Lower lobe of right lung (tissue), 2 donors: ENCODE data around the gene GPR173. TPM values are rescaled to one million over a fixed set of nuclear protein-coding genes. Genes with fewer than 3 reads are reported as not detected.

Experiments used
- ATAC-seq, 2 donors: fragments of 200-7000 bp; cut with Tn5 transposase; one replicate each; pipeline ENCODE4 v1.9.1; 2020 to 2022; ENCODE audit warnings: mild to moderate bottlenecking in 2 of 2, moderate library complexity in 2 of 2
- DNase-seq: peaks from one replicate; pipeline ENCODE4 v3.0.0-alpha.2; 2020
- H3K27ac ChIP-seq: fragments of 200-600 bp; one replicate; pipeline ENCODE4 v1.8.0; 2022
- H3K27me3 ChIP-seq: fragments of 200-600 bp; one replicate; pipeline ENCODE4 v1.8.0; 2022; ENCODE audit warnings: low read depth
- H3K36me3 ChIP-seq: fragments of 200-600 bp; one replicate; pipeline ENCODE4 v1.8.0; 2022; ENCODE audit warnings: mild to moderate bottlenecking
- H3K4me1 ChIP-seq: fragments of 200-600 bp; one replicate; pipeline ENCODE4 v1.8.0; 2022
- H3K4me3 ChIP-seq: fragments of 200-600 bp; one replicate; pipeline ENCODE4 v1.8.0; 2022; ENCODE audit warnings: mild to moderate bottlenecking
- H3K9me3 ChIP-seq: fragments of 200-600 bp; one replicate; pipeline ENCODE4 v1.8.0; 2022
- intact Hi-C: fragments of 100-400 bp; cut with DNase I; formaldehyde crosslinking; loops from one replicate; pipeline ENCODE4 v1.11.0; 2022
- total RNA-seq: library from RNA; stranded (reverse); fragmentation: NEBNext Ultra II Directional; extraction: Animal tissue kit (Norgen Biotek cat#: 25700); gene quantifications from one replicate; pipeline ENCODE4 v1.2.1, GENCODE V29; 2021
- TF ChIP-seq, protein P1 (sequence below): fragments of 200-600 bp; IDR thresholded peaks from one replicate; pipeline ENCODE4 v1.8.0; 2022; ENCODE audit warnings: antibody characterized with exemption, mild to moderate bottlenecking
- donor health status: DM: no; HTN: yes; CAD: no; lungs with severe emphysema.

The GPR173 gene
- total RNA-seq, 1 donor from 2014 or later = 0.56 TPM

DNA sequence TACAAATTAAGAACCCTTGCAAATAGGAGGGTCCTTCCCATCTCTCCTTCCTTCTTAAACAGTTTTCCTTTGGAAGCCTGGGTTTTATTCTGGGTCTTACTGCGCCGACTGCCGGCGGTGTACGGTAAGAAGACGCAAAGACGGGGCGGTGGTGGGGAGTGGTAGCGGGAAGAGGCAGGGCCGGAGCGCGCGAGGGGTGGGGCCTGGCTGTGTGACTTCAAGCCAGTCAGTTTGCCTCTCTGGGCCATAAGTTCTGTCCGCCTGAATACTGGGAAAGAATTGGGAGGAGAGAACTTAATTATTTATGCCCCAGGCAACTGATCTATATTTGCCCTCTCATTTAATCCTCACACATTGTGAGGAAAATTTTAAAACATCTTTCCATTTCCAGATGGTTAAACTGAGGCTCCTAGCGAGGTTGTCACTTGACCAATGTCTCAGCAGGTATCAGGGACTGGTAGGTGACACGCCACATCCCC lies 44.6 kb downstream of the GPR173 start:
- Histone ChIP-seq H3K27ac (peak overlapping the region; percentile 93), H3K9me3 (no peaks in the 10 kb centered on the region), H3K4me1 (no peaks in the 10 kb centered on the region), H3K4me3 (peak overlapping the region; percentile 72), H3K27me3 (no peaks in the 10 kb centered on the region), H3K36me3 (no peaks in the 10 kb centered on the region)
- TF ChIP-seq, protein P1, sequence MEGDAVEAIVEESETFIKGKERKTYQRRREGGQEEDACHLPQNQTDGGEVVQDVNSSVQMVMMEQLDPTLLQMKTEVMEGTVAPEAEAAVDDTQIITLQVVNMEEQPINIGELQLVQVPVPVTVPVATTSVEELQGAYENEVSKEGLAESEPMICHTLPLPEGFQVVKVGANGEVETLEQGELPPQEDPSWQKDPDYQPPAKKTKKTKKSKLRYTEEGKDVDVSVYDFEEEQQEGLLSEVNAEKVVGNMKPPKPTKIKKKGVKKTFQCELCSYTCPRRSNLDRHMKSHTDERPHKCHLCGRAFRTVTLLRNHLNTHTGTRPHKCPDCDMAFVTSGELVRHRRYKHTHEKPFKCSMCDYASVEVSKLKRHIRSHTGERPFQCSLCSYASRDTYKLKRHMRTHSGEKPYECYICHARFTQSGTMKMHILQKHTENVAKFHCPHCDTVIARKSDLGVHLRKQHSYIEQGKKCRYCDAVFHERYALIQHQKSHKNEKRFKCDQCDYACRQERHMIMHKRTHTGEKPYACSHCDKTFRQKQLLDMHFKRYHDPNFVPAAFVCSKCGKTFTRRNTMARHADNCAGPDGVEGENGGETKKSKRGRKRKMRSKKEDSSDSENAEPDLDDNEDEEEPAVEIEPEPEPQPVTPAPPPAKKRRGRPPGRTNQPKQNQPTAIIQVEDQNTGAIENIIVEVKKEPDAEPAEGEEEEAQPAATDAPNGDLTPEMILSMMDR = peak; percentile 58
- DNase-seq = peak; percentile 90
- intact Hi-C loops = no loop called here
- peak; percentile 83 to 91 for ATAC-seq

DNA sequence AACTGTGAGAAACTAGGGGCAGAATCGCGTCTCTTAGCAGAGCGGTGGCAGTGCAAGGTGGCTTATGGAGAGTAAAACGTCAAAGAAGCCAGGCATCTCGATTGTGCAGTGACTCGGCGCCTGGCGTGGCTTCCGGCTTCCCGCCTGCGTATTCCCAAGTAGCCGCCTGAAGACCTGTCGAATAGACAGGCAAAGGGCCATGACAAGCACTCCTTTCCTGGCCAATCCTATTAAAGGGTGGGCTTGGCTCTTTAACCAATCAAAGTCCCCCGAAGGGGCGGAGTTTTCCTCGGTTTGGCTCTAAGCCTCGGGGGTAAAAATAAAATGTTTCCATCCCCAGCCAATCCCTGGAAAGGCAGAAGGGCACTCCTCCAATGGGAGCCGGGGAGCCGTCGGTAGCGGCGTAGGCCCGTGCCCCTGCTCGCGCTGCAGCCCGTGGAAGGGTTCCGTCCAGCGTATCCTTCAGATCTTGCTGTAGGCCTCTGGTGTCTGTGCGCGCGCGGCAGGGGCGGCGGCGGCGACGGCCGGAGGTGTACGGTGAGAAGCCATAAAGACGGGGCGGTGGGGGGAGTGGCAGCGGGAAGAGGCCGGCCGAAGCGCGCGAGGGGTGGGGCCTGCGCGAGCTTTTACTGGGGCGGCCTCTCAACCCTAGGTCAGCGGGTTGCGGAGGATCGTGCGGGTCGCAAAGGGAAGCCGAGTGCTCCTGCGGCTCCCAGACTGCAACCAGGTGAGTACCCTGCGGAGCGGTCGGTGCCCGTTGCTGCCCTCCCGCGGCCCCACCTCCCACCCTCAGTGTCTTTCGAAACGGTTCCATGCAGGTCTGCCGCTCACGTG lies 45.4 kb downstream of the GPR173 start, which contains the start of gene KANTR:
TSS of gene KANTR (plus strand) at position 395 of the 834 bp plus-strand sequence. CDS start 30,131 bp downstream, outside the sequence.
- ATAC-seq (peak; percentile 93 to 95), DNase-seq (peak; percentile 81)
- Histone ChIP-seq H3K4me1 (no peaks in the 10 kb centered on the region), H3K9me3 (no peaks in the 10 kb centered on the region), H3K36me3 (peaks cover 1% of the 10 kb centered on the region), H3K4me3 (peak within 1 kb of the TSS; percentile 72), H3K27me3 (no peaks in the 10 kb centered on the region), H3K27ac (peak within 1 kb of the TSS; percentile 93)
- TF ChIP-seq, protein P1 = no peak
- intact Hi-C loops = no loop called here

DNA sequence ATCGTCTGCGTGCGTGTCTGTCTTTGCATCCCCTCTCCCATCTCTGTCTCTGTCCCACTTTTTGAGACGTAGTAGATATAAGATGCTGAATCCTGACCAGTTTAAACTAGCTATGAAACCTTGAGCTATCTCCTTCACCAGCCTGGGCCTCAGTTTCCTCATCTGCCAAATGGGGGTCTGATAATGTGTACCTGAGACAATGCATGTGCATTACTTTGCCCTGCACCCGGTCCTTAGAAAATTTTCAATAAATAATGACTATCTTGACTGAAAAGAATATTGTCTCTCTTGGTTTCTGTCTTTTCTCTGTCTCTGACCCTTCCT lies 46.0 kb downstream of the GPR173 start:
- ATAC-seq = no peak
- intact Hi-C loops = no loop called here
- H3K27ac ChIP-seq = peak overlapping the region; percentile 93

DNA sequence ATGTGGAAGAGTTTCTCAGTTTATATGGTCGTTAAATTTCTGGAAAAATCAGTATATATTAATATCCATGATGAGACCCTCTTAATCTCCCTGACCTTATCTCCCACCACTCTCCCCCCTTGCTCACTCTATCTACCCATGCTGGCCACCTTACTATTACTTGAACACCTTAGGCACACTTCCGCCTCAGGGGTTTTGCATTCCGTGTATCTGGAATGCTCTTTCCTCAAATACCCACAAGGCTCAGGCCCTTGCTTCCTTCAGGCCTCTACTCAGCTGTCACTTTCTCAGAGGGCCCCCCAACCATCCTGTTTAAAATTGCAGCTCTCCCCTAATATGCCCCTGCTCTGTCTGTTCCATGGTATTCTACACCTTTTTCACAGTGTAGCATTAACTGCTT lies 47.2 kb downstream of the GPR173 start:
- H3K27ac ChIP-seq = no peak overlapping the region
- H3K36me3 ChIP-seq = peaks cover 6% of the 10 kb centered on the region
- H3K4me3 ChIP-seq = no peak overlapping the region
- ATAC-seq = no peak
- DNase-seq = no peak
- TF ChIP-seq, protein P1 = no peak
- intact Hi-C loops = no loop called here
- no peaks in the 10 kb centered on the region for H3K27me3 ChIP-seq
- H3K4me1 ChIP-seq = no peaks in the 10 kb centered on the region
- H3K9me3 ChIP-seq = no peaks in the 10 kb centered on the region

More for the DNA sequence above, 46.0 kb downstream of the GPR173 start:
- H3K9me3 ChIP-seq = no peaks in the 10 kb centered on the region
- peak overlapping the region; percentile 72 for H3K4me3 ChIP-seq
- no peaks in the 10 kb centered on the region for H3K4me1 ChIP-seq
- no peak for DNase-seq
- H3K36me3 ChIP-seq = peaks cover 6% of the 10 kb centered on the region
- no peaks in the 10 kb centered on the region for H3K27me3 ChIP-seq
- TF ChIP-seq, protein P1 = no peak

DNA sequence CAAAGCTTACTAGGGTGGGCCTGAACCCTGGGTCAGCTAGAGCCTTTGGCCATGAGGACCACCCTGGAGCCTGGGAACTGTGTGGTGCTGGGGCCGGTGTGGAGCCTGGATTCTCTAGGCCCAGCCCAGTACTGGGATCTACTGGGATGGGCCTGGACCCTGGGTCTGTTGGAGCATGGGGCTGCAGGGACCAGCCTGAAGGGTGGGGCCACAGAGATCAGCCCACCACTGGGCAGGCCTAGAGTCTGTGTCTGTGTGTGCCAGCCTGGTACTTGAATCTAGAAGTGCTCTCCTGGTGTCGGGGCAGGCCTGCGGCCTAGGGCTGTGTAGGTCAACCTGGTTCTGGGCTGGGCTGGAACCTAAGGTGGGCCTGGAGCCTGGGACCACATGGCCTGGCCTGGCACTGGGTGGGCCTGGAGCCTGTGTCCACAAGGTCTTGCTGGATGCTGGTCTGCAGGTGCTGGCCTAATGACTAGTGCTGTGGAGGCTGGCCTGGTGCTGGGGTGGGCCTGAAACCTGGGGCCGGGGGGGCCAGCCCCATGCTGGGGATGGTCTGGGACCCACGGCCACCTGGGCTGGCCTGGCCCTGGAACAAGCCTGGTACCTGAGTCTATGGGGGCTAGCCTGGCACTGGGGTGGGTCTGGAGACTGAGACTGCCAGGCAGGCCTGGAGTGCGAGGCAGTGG lies 66.4 kb downstream of the GPR173 start:
- TF ChIP-seq, protein P1 = no peak
- Histone ChIP-seq H3K27ac (no peak overlapping the region), H3K4me3 (no peak overlapping the region), H3K9me3 (no peaks in the 10 kb centered on the region), H3K36me3 (no peaks in the 10 kb centered on the region), H3K4me1 (no peaks in the 10 kb centered on the region), H3K27me3 (no peaks in the 10 kb centered on the region)
- intact Hi-C loops = no loop called here
- no peak for ATAC-seq
- DNase-seq = no peak
